Measurements from ENCODE around the gene RAB30. TPM values are rescaled to one million over a fixed set of nuclear protein-coding genes. Genes with fewer than 3 reads are reported as not detected.
"Not testable (repeated sequence)": the region's sequence is repeated elsewhere in the genome, so short reads cannot be mapped to it uniquely, and the experiment has no call there.

The RAB30 gene
- total RNA-seq, 1 donor from 2014 or later: 15.4 TPM

DNA sequence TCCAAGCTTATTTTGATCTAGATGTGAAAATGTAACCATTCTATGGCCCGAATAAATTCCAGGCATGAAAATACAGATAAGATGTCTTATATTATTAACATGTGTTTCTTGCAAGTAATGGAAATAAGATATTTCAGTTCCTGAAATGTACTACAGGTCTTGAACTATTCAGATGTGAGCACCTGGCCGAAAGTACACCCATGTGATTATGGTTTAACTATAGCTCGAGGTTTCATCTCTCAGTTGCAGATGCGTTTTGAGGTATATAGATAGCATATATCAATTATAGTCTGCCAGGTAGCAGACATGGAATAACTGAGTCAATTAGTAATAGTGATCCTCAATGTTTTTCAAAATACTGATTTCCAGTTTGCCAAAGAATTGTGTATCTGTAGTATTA is 101.9 kb downstream of the RAB30 start:
- H3K27ac Mint-ChIP-seq (ENCODE audit: unreplicated experiment): no peak overlapping the region
- DNase-seq (ENCODE audit: low read depth, low spot score): no peak
- H3K9me3 Mint-ChIP-seq: no peaks in the 10 kb centered on the region
- no peaks in the 10 kb centered on the region for H3K27me3 Mint-ChIP-seq (ENCODE audit: low read depth)
- H3K36me3 Mint-ChIP-seq (ENCODE audit: low read depth): no peaks in the 10 kb centered on the region
- TF ChIP-seq, protein P1, sequence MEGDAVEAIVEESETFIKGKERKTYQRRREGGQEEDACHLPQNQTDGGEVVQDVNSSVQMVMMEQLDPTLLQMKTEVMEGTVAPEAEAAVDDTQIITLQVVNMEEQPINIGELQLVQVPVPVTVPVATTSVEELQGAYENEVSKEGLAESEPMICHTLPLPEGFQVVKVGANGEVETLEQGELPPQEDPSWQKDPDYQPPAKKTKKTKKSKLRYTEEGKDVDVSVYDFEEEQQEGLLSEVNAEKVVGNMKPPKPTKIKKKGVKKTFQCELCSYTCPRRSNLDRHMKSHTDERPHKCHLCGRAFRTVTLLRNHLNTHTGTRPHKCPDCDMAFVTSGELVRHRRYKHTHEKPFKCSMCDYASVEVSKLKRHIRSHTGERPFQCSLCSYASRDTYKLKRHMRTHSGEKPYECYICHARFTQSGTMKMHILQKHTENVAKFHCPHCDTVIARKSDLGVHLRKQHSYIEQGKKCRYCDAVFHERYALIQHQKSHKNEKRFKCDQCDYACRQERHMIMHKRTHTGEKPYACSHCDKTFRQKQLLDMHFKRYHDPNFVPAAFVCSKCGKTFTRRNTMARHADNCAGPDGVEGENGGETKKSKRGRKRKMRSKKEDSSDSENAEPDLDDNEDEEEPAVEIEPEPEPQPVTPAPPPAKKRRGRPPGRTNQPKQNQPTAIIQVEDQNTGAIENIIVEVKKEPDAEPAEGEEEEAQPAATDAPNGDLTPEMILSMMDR (conservative IDR thresholded peaks at IDR 0.05): no peak
- H3K4me1 Mint-ChIP-seq: no peaks in the 10 kb centered on the region
- no peak overlapping the region for H3K4me3 Mint-ChIP-seq

- H3K36me3 Mint-ChIP-seq (ENCODE audit: low read depth): peaks cover 5% of the 10 kb centered on the region
- H3K9me3 Mint-ChIP-seq: peaks cover 6% of the 10 kb centered on the region
- no peaks in the 10 kb centered on the region for H3K4me1 Mint-ChIP-seq
- H3K27ac Mint-ChIP-seq (ENCODE audit: unreplicated experiment): no peak overlapping the region
- no peak overlapping the region for H3K4me3 Mint-ChIP-seq
- TF ChIP-seq, protein P1 (conservative IDR thresholded peaks at IDR 0.05): no peak
- no peaks in the 10 kb centered on the region for H3K27me3 Mint-ChIP-seq (ENCODE audit: low read depth)
- DNase-seq (ENCODE audit: low read depth, low spot score): no peak
Measured at GRCh38 chr11:82967381-82967780, 104.3 kb downstream of the RAB30 start.

- not testable (repeated sequence) for H3K4me1 Mint-ChIP-seq; DNase-seq (ENCODE audit: low read depth, low spot score); H3K27me3 Mint-ChIP-seq (ENCODE audit: low read depth); H3K27ac Mint-ChIP-seq (ENCODE audit: unreplicated experiment); H3K9me3 Mint-ChIP-seq; H3K4me3 Mint-ChIP-seq; H3K36me3 Mint-ChIP-seq (ENCODE audit: low read depth)
Measured at GRCh38 chr11:82962021-82962420, 109.7 kb downstream of the RAB30 start.

DNA sequence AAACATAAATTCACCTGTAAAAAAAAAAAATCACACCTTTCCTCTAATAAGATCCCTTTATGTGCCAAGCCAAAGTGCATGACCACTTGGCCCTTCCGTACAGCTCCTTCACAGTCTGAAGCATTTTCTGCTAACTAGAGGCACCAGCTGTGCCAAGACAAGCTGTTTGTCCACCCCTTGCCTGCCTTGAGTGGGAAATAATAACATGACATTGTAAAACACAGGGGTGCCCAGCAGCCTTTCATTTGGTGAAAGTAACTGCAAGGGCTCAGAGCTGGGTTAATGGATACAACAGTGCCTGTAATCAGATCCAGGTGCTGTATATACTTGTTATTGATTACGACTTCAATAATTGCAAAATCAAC is 110.9 kb downstream of the RAB30 start:
- H3K36me3 Mint-ChIP-seq (ENCODE audit: low read depth): peaks cover 5% of the 10 kb centered on the region
- no peak overlapping the region for H3K4me3 Mint-ChIP-seq
- no peak overlapping the region for H3K27ac Mint-ChIP-seq (ENCODE audit: unreplicated experiment)
- DNase-seq (ENCODE audit: low read depth, low spot score): no peak
- peaks cover 8% of the 10 kb centered on the region for H3K4me1 Mint-ChIP-seq
- H3K27me3 Mint-ChIP-seq (ENCODE audit: low read depth): no peaks in the 10 kb centered on the region
- peaks cover 8% of the 10 kb centered on the region for H3K9me3 Mint-ChIP-seq
- TF ChIP-seq, protein P1 (conservative IDR thresholded peaks at IDR 0.05): no peak

DNA sequence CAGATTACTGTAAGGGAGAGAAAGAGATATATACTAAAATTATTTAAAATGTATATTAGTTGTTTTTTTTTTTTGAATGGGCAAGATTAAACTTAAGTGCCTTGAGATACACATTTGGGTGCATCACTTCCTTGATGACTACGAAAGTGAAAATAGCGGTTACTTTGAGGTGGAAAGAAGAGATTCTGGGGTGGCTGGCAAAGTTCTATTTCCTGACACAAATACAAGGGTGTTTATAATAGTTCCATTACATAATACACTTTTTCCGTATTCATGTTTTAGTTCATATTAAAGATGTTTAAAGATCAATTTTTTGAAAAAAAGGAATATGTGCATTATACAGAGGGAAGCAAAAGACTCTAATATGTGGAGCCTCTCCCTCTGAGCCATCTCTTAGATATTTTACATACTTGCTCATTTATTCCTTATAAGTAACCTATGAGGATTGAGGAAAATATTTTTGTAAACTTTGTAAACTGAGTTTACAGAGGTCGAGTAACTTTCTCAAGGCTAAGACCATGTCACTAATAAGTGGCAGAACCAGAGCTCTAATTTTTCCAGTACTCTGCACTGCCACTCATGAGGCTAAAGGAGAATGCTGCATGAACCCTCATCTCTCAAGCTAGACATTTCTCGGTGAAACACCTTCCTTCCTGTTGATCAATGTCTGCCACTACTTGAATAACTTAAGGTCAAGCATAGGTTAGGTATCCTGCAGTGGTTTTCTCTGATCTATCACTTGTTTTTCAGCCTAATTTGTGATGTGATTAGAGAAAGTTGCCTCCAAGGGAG is 111.5 kb downstream of the RAB30 start:
- Mint-ChIP-seq H3K4me1 (peaks cover 12% of the 10 kb centered on the region), H3K4me3 (no peak overlapping the region), H3K9me3 (peaks cover 8% of the 10 kb centered on the region), H3K27ac (ENCODE audit: unreplicated experiment) (no peak overlapping the region), H3K36me3 (ENCODE audit: low read depth) (peaks cover 5% of the 10 kb centered on the region), H3K27me3 (ENCODE audit: low read depth) (no peaks in the 10 kb centered on the region)
- TF ChIP-seq, protein P1 (conservative IDR thresholded peaks at IDR 0.05): no peak
- no peak for DNase-seq (ENCODE audit: low read depth, low spot score)

- not testable (repeated sequence) for H3K27ac Mint-ChIP-seq (ENCODE audit: unreplicated experiment); H3K9me3 Mint-ChIP-seq; H3K36me3 Mint-ChIP-seq (ENCODE audit: low read depth); H3K4me3 Mint-ChIP-seq; H3K27me3 Mint-ChIP-seq (ENCODE audit: low read depth)
- peak; percentile 13 for DNase-seq (ENCODE audit: low read depth, low spot score)
- peaks cover 12% of the 10 kb centered on the region for H3K4me1 Mint-ChIP-seq
Measured at GRCh38 chr11:82955736-82956453, 115.8 kb downstream of the RAB30 start.

- H3K27me3 Mint-ChIP-seq (ENCODE audit: low read depth); H3K36me3 Mint-ChIP-seq (ENCODE audit: low read depth); H3K4me1 Mint-ChIP-seq; DNase-seq (ENCODE audit: low read depth, low spot score); H3K27ac Mint-ChIP-seq (ENCODE audit: unreplicated experiment); H3K4me3 Mint-ChIP-seq; H3K9me3 Mint-ChIP-seq: not testable (repeated sequence)
Measured at GRCh38 chr11:82950502-82950901, 121.2 kb downstream of the RAB30 start.
